ENCODE results near the gene ADAM30. TPM values are rescaled to one million over a fixed set of nuclear protein-coding genes. Genes with fewer than 3 reads are reported as not detected.

Gene ADAM30
- total RNA-seq, 1 donor from 2014 or later = not detected

DNA sequence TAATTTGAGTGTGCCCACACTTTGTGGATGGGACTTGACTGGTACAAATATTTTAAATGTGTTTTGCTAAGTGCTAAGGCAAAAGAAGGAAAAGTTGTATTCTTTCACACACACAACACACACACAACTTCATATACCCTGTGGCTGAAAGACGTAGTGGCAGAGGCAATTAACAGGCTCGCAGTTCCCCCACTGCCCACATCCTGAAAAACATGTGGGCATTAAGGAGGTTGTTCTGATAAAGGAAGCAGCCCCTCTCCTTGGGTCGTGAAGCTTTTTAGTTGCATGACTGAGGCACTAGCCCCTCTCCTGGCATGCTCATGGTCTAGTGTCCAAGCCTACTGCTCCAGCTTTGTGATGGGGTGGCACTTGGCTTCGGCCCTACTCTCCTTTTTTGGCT, 14.3 kb upstream of the ADAM30 start:
- ATAC-seq (no peak), DNase-seq (ENCODE audit: low spot score) (no peak)
- intact Hi-C loops (cut with DNase I) = no loop called here

DNA sequence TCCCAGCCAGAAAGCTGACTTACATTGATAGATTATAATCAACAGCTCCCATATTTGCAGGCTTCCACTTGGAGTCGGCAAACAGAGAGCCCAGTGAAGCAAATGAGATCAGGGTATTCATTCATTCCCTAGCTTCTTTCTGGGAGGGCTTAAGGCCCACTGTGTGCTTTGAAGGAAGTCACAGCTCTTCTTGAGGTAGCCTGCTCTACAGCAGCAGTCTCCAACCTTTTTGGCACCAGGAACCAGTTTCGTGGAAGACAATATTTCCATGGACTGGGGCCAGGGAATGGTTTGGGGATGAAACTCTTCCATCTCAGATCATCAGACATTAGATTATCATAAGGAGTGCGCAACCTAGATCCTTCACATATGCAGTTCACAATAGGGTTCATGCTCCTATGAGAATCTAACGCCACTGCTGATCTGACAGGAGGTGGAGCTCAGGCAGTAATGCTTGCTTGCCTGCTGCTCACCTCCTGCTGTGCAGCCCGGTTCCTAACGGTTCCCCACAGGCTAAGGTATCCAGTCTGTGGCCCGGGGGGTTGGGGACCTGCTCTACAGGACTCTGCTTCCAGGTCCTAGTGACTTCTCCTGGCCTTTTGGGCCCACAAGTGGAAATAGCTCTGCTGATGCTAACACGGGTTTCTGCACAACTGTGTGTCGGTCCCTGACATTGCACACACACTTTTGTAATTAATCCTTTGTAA, 13.7 kb upstream of the ADAM30 start:
- intact Hi-C loops (cut with DNase I) = no loop called here
- ATAC-seq (no peak), DNase-seq (ENCODE audit: low spot score) (no peak)

- no peak for DNase-seq (ENCODE audit: low spot score)
- intact Hi-C loops (cut with DNase I) = no loop called here
- no peak for ATAC-seq
Measured at GRCh38 chr1:119908661-119909060, 12.3 kb upstream of the ADAM30 start.

GRCh38 chr1:119906927-119907652, 10.8 kb upstream of the ADAM30 start:
- DNase-seq (ENCODE audit: low spot score) = no peak
- no peak for ATAC-seq
- intact Hi-C loops (cut with DNase I) = no loop called here

DNA sequence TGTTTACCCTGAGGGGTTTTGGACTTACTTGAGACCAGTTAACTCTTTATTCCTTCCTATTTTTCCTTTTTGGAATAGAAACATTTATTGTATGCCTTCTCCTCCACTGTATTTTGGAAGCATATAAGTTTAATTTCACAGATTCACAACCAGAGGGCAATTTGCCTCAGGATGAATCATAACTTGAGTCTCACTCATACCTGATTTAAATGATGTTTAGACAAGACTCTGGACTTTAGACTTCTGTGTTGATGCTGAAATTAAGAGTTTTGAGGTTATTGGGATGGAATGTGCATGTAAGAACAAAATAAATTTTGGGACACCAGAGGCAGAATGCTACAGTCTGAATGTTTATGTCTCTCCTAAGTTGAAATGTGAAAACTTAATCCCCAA, 7.1 kb upstream of the ADAM30 start:
- no peak for DNase-seq (ENCODE audit: low spot score)
- intact Hi-C loops (cut with DNase I) = no loop called here
- no peak for ATAC-seq

DNA sequence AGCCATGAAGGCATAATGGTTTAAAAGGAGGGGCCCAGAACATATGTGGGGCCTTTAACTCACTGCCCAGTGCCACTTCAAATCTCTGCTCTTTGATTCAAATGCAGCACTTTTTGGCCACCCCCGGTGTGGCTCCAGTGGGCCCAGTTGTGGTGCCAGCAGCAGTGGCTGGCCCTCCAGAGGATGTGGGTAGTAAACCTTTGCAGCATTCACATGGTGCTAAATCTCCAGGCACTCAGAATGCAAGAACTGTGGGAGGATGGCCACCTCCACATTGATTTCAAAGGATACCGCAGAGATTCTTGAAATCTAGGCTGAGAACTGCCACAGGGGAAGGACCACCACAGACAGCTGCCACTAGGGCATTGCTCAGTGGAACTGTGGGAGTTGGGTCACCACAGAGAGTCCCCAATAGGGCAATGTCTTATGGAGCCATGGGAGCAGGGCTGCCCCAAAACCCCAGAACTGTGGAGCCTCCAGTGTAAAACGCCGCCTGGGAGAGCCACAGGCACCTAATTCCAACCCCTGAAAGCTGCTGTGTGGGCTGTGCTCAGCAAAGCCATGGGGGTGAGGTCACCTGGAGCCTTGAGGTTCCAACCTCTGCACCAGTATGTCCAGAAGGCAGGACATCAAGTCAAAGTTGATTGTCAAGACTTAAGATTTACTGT, 6.6 kb upstream of the ADAM30 start:
- DNase-seq (ENCODE audit: low spot score) (no peak), ATAC-seq (no peak)
- intact Hi-C loops (cut with DNase I) = no loop called here

- DNase-seq (ENCODE audit: low spot score) (no peak), ATAC-seq (no peak)
- intact Hi-C loops (cut with DNase I) = no loop called here
Measured at GRCh38 chr1:119898981-119899720, 2.8 kb upstream of the ADAM30 start.

- intact Hi-C loops (cut with DNase I) = no loop called here
- DNase-seq (ENCODE audit: low spot score) = no peak
- ATAC-seq = no peak
Measured at GRCh38 chr1:119898530-119898929, 2.2 kb upstream of the ADAM30 start.

GRCh38 chr1:119895102-119895501, 1.2 kb downstream of the ADAM30 start:
- intact Hi-C loops (cut with DNase I) = no loop called here
- DNase-seq (ENCODE audit: low spot score) = no peak
- ATAC-seq = no peak

DNA sequence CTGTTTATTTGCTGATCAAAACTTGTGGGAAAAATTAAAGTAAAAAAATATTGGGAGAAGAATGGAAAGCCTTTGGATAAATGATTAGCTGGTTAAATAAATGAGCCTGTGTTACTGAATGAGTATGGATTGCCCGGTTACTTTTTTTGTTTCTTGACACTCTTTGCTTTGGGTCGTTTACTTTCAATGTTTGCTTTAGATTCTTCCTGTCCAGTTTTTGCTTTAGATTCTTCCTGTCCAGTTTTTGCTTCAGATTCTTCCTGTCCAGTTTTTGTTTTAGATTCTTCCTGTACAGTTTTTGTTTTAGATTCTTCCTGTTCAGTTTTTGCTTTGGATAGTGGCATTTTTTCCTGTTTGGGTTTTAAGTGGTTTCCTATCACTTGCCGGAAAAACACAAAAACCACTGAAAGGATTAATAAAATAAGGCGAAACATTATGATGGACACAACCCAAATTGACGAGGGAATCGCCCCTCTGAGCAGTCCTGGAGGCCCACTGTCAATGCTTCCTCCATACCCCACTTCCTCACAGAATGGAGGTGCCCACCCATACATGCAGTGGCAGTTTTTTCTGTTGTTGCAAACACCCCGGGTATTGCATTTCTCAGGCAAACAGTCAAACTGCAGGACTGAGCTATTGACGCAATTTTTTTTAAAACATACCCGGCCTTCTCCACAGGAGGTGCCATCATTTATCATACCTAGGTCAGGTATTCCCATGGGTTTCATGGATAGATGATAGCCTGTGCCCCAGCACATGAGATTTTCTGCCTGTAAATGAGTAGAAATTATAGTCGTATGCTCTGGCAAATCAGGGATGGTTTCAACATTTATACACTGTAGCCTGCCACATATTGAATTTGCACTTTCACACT, 2.3 kb downstream of the ADAM30 start:
- ATAC-seq (no peak), DNase-seq (ENCODE audit: low spot score) (no peak)
- intact Hi-C loops (cut with DNase I) = no loop called here

DNA sequence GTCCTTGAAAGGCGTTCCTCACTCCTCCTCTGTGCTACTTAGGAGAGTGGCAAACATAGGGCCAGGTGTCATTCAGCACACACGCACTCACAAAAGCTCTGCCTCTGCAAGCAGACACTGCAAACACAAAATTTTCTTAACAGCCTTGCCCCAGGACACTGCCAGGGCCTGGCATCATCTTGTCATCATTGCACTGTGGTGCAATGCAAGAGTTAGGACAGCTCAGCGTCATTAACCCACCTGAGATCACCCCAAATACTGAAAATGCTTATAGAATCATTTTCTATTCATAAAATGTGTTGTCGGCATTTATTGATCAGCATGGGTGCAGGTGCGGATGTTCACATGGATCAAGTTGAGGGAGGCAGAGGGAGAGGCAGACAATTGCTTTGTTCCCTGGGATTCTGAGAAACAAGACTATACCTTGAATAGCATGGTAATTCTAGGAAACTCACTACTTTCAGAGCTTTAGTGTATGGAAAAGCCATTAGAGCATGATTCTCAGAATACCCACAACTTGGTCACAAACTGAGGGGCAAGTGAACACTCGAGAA, 3.0 kb downstream of the ADAM30 start:
- ATAC-seq (no peak), DNase-seq (ENCODE audit: low spot score) (no peak)
- intact Hi-C loops (cut with DNase I) = no loop called here

GRCh38 chr1:119891386-119891785, 4.9 kb downstream of the ADAM30 start:
- intact Hi-C loops (cut with DNase I) = no loop called here
- DNase-seq (ENCODE audit: low spot score) = no peak

DNA sequence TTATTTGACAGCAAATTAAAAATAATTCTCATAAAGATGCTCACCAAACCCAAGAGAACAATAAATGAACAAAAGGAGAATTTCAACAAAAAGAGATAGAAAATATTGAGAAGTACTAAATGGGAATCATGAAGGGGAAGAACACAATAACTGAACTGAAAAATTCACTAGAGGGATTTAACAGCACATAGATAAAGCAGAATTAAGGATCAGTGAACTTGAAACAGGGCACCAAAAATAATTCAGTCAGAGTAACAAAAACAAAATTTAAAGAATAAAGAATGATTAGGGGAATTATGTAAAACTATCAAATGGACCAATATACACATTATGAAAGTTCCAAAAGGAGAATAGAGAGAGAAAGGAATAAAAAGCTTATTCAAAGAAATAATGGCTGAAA, 7.8 kb downstream of the ADAM30 start:
- intact Hi-C loops (cut with DNase I) = no loop called here
- ATAC-seq (no peak), DNase-seq (ENCODE audit: low spot score) (no peak)

More at GRCh38 chr1:119891386-119891785, 4.9 kb downstream of the ADAM30 start:
- ATAC-seq = no peak

GRCh38 chr1:119887427-119887826, 8.9 kb downstream of the ADAM30 start:
- ATAC-seq (no peak), DNase-seq (ENCODE audit: low spot score) (no peak)
- intact Hi-C loops (cut with DNase I) = no loop called here

DNA sequence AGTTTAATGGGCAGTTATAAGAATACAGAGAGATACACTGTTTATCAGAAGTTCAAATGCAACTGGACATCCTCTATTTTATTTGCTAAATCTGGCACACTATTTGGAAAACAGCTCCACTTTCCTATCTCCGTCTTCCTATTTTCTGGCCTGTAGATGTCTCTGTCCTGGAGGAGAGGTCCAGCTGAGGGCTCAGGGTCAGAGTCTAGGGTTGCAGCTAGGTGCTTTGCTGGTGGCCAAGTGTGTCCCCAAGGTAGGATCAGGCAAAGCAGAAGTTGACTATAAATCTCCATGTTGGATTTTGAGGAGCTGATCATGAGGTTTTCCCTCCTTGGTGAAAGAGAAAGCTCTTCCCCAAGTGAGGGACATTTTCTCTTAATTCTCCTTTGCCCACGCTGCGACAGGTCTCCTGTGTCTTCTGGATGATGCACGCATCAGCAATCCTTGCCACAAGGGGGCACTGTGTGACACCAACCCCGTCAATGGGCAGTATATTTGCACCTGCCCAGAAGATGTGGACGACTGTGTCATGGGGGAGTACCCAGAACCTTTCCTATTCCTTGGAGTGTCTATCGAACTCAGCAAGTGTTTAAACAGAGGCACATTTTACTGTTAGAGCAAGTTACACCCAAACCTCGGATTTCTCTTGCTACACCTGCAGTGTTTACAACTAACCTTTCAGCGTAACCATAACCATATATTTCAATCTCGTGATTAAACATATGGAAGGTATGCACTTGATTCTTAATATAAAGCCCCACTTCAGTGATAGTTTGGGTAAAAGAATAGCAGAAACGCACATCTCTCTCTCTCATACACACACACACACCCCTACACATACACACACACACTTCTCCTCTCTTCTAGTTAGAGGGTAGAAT, 10.2 kb downstream of the ADAM30 start:
- no peak for ATAC-seq
- peak; percentile 67 for DNase-seq (ENCODE audit: low spot score)

GRCh38 chr1:119884711-119885110, 11.6 kb downstream of the ADAM30 start:
- intact Hi-C loops (cut with DNase I) = no loop called here
- peak; percentile 56 for ATAC-seq

More for the DNA sequence above, 10.2 kb downstream of the ADAM30 start:
- intact Hi-C loops (cut with DNase I) = no loop called here

DNA sequence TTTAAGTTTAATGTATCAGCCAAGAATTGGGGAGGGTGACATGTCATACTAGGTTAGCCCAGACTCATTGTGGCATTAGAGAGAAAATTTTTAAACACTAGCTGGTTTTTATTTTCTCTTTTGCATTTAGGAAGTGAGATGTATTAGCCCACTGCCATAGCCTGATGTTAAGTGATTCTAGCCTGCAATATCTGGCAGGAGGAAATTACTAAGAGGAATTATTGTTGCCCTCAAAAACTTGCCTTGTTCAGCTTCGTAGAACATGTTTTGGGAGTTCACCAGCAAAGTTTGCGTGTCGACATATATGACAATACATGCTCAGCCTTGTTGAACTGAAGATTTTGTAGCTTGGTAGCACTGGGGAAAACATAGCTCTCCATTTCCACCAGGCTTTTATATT, 12.5 kb downstream of the ADAM30 start:
- no peak for DNase-seq (ENCODE audit: low spot score)
- no peak for ATAC-seq
- intact Hi-C loops (cut with DNase I) = no loop called here

More at GRCh38 chr1:119884711-119885110, 11.6 kb downstream of the ADAM30 start:
- no peak for DNase-seq (ENCODE audit: low spot score)
